C1 segment of cervical spinal cord (tissue), 14 donors: ENCODE results near the gene GALNT15.
A peak's percentile ranks its signal among the peaks of the same experiment; 100 is the strongest.

Source experiments
- DNase-seq, 14 donors: peaks; one replicate each; lab custom pipeline; 2025; lab: John Stamatoyannopoulos, UW

Gene GALNT15

DNA sequence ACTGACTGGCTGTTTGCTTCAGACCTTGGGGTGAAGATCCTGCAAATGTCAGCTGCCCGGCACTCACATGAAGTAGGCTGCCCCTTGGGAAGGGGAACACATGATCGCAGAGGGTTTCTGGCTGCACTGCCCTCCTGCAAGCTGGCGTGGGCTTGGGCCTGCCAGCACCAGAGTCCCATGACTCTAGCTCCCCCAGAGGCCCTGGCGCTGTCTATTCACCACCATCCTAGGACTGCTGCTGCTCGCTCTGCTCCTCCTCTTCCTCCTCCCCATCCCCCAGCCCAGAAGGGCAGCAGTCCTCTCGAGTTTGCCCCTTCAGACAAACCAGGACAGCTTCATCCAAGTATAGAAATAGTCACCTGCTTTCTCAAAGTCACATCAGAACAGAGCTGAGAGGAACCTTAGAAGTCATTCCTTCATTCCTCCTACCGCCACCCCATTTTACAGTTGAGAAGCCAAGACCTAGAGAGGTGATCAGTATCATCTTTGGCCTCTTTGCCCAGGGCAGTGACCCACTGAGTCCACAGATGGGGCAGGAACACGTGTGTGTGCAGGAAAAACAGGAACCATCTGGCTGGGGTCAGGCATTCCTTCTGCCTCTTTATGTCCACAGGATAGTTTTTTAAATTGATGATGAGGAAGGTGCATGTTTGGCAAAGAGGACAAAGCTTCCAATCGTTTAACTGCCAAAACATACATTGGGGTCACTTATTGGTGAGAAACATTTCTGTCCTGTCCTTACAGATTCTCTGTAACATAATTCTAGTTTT lies 77.0 kb downstream of the GALNT15 start:
- no peak for DNase-seq

DNA sequence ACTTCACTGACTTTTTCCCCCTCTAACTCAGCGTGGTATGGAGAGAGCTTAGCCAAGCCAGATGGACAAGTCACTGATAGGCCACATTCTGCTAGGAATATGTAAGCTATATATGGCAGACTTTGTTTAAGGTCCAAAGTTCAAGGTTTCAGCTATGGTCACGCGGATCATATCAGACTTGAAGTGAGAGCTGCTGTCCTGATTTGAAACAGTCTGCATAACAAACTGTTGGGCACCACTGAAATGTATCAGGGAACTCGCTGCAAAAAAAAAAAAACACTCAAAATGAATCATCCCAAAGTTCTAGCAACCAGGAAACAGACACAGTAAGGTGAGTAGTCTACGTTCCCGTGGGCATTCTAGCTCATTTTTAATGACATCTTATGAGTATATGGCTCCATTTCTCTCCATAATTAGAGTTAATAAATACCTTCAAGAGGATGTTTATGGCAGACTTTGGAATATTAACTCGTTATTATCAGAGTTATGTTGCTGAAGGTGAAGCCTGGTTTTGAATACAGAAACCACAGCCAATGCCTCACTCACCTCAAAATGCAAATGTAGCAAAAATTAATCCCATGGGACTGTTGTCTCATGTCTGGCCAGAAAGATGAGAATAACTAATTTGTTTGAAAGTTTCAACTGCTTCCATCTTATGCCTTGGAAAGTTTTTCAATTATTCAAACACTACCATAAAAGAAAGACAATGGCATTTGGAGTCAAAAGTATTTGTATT lies 77.9 kb downstream of the GALNT15 start:
- DNase-seq, result no peak

DNA sequence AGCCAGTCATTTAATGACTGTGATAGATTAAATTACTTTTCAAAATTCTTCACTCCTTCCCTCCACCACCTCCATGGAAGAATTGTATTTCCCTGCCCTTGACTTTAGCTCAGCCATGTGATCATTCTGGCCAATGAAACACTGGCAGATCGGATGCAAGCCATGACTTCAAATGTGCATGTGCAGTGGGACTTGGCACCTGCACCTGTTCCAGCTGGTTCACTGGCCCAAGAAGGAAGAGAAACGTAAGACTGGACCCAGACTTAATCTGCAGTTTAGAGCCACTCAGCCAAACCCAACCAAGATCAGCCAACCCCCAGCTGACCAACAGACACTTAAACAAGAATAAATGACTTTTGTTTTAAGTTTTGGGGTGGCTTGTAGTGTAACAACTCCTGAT lies 78.5 kb downstream of the GALNT15 start:
- DNase-seq, result no peak

DNA sequence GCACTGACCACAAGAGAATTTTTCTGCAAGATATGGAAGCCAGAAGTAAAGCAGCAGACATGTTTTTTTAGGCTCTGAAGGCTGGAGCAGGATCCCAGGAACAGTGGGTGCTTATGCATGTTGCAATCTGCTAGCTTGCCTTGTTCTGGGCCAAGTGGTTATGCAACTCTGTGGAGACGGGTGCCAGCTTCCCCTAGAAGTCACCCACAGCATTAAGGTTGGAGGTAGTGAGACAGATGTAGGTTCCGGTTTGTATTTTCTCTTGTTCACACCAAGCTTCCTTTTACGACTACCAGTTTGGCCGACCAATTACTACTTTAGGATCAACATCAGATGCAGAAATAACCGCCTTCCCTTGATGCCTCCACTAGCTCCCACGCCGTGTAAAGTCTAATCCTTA lies 79.1 kb downstream of the GALNT15 start:
- peak in 3 of 14 donors; percentile 14 to 24 (median 18) for DNase-seq

DNA sequence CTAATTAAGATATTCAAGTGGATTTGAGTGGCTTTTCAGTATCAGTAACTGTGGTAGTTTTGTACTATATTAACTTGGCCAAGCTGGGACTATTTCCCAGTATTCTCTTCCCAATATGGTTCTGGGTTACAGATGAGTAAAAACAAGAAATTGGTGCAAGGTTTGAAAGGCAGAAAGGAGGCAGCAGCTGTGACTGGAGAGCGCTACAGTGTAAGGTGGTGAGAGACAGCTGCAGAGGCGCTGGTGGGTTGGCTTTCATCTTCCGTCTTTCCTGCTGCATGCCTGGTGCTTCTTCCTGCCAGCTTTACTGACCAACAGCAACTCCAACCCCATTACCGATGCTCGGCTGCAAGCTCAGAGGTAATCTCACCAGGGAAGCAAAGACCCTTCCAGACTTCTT lies 80.4 kb downstream of the GALNT15 start:
- DNase-seq, result no peak

DNA sequence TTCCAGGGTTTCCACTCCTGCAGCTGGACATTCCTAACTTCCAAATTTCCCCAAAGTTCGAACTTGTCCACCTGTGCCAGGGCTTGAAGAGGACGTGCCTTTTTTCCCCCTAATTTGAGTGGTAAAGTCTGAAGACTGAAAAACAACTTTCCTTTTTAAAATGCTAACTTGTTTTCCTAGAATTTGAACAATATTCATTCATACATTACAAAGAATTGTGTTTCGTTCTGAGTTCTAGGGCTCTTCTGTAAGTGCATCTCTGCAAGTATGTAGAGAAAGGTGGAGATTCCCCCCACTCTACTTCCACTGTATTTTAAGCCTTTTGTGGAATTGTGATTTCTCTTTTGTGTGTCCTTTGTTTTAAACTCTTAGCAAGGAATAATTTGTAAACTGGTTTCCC lies 80.8 kb downstream of the GALNT15 start:
- DNase-seq, result no peak

DNA sequence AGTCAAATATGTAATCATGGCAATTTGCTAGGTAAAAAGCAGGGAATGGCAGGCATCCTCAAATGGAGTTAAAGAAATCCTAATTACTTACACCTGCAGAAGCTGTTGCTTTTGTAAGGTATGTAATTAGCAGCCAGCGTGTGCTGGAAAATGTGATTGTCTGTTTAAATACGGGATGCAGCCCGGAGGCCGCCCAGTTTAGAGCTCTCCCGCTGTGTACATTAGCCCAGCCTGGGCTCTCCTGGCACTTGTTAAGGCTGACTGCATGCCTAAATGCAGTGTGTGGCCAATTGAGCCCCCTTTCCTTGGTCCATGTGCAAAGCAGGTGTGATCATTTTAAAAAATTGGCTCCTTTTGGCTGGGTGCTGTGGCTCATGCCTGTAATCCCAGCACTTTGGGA lies 81.2 kb downstream of the GALNT15 start:
- no peak for DNase-seq

DNA sequence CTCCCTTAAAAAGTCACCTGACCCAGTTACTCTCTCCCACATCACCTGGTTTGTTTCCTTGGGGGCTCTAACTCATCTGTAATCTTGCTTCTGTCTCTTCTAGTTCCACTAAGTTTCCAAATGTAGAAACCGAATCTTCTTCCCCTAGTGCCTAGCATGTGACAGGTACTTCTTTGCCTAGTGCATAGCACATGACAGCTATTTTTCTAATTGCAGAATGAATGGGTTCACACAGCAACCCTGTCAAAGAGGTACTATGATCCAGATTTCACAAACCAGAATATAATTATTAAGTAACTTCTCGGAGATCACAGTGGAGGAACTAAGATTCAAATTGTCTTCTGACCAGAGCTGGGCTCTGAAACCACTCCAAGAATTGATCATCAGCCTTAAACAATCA lies 82.8 kb downstream of the GALNT15 start:
- no peak for DNase-seq

DNA sequence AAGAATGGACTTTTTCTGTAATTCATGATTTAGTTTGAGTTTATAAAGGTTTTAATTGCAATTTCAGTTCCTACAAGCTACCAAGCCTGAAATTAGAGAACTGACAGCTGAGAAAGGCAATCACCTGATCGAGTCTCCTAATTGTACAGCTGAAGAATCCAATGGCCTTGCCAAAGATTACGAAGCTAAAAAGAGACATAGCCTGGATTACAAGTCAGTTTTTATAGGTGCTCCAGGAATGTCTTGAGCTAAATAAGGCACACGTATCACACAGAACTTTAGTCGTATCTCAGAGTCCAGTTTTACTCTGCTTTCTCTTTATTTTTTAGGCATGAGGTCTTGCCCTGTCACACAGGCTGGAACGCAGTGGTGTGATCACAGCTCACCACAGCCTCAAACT lies 83.7 kb downstream of the GALNT15 start:
- no peak for DNase-seq

DNA sequence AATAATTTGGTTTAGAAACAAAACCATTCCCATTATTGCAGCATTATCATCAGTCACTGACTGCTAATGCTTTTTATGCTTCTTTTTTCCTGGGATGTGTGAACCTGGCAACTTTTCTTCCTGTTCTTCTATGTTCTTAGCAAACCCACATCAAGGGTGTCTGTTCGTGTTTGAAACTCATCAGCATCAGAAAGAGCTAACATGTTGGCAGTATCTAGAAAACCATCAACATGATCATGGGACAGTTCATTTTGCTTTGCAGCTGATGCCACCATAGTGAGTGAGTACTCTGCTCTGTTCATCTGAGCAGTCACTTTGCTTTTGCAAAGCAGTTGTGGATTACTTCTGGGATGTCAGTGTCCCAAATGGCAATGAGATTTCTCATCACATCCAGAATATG lies 84.4 kb downstream of the GALNT15 start:
- DNase-seq, result no peak

DNA sequence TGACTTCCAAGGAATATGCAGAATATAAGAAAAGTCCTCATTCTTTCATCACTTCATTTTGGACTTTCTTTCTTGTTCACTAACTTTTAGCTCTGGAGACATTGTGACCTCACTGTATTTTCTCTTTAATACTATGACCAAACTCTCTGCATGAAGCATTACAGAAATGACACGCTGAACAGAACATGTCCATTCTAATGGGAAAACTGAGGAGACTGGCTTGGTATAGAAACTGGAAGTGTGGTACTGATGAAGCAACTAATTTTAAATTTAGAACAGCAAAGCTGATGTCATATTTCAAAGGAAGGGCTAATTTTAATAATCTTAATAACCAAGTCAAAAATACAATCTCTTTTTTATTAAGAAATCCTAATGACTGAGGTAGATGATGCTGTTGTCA lies 85.6 kb downstream of the GALNT15 start:
- no peak for DNase-seq

DNA sequence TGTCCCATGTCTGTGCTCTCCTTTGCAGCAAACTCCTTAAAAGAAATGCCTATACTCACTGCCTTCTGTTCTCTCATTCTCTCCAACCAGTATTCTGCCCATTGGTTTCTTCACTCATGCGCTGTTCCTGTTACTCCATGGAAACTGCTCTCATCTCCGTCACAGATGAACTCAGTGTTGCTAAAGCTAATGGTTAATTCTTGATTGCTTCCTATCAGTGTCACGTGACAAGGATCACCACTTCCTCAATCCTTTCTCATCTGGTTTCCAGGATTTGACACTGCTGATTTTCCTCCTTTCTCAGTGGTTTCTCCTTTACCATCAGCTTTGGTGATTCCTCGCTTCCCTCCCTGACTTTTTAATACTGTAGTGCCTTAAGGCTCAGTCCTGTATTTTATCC lies 87.7 kb downstream of the GALNT15 start:
- no peak for DNase-seq

DNA sequence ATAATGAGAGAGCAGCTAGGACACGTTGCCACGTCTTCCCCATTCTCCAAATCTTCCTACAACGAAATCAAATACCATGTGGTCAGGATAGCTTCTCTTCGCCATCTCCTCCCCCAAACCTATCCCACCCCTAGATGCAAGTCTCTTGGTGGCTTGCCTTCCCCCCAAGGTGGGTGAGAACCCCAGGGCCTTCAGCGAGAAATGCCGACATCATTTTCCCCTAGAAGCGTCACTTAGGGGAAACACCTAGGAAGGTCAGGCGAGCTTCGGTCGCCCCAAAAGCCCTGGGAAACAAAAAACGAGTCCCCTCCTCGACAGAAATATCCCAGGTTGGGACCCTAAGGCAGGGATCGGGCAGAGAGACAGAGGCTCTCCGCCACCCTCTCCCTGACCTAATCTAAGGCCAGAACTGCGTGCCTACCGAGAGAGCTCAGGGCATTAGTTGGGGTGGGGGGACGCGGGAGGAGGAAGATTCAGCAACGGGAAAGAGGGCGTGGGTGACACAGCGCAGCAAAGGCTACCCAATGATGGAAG lies 89.8 kb downstream of the GALNT15 start:
- DNase-seq, result no peak

DNA sequence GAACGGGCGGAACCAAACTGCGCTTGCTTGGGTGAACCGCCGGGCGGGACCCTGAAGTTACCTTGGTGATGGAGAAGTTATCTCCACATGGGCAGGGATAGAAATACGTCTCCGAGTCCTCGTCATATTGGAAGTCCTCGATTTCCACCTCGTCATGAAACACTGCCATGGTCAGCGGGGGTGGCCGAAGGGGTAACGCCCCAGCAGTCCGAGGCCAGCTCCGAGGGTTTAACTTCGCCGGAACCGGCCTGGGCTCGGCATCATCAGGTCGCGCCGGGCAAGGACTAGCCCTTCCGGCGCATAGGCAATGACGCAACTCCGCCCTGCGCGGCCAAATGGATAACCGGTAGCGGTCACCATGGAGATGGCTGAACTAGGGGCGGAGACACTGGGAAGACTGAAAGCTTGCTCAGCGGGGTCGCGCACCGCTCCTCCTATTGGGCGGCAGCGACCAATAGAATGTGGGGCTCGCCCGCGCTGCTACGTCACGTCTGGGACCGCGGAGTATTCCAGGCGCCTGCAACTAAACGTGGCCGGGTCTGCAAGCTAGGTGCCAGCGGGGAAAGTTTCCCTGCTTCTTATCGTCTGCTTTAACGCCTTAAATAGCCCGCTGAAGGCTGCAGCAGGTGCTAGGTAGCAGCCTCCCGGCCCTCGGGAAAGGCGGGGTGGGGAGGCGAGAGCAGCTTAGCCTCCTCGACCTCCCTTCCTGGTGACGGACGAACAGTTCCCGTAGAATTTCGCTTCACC lies 90.4 kb downstream of the GALNT15 start, which contains the start of the genes DPH3 and OXNAD1:
DPH3 (minus strand) TSS at position 236 of the 747 bp plus-strand sequence; CDS start at position 169, 67 bp downstream.
OXNAD1 (plus strand) TSS at position 505 of the 747 bp plus-strand sequence. CDS start 5,741 bp downstream, outside the sequence.
- peak; percentile 83 to 99 (median 98) for DNase-seq

DNA sequence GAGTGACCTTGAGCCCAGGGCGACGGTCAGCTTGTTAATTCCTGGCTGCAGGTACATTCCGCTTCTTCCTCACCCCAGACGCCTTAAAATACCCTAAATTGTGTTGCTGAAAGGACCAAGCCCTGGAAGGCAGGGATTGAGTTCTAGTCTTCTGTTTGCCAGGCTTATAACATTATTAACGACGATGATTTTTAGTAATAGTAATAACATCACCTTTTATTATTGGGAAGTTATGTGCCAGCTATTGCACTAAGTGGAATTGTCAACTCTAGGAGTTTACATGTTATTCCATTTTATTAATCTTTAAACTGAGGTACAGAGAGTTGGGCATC lies 90.9 kb downstream of the GALNT15 start:
- DNase-seq, result no peak

DNA sequence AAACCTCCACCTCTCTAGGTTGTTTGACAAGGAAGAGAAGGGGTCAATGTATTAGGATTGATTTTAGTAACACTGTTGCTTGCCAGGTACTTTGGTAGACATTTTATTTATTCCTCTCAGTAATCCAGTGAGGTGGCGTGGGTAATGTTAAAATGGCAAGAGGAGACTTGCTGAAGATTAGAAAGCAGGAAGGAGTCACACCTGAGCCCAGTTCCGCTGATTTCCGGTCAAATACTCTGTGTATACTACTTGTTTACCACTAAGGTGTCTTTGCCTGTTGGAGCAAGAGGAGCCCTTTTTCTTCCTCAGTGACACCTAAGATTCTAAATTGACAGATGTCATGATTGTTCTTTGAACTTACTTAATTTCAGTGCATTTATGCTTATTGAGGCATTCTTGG lies 92.2 kb downstream of the GALNT15 start:
- no peak for DNase-seq

DNA sequence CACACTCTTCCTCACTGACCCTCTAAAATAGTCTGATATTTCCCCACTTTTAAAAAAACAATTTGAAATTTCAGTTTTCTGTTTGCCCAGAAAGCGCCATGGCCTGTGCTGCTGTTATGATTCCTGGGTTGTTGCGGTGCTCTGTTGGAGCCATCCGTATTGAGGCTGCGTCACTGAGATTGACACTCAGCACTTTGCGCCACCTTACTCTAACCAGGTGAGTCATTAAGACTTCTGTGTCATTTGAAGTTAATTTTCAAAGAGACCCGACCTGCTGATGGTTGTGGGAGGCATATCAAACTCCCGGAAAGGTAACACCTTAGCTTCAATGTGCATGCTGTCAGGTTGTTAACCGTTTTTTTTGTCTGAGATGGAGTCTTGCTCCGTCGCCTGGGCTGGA lies 96.4 kb downstream of the GALNT15 start:
- DNase-seq, result no peak

DNA sequence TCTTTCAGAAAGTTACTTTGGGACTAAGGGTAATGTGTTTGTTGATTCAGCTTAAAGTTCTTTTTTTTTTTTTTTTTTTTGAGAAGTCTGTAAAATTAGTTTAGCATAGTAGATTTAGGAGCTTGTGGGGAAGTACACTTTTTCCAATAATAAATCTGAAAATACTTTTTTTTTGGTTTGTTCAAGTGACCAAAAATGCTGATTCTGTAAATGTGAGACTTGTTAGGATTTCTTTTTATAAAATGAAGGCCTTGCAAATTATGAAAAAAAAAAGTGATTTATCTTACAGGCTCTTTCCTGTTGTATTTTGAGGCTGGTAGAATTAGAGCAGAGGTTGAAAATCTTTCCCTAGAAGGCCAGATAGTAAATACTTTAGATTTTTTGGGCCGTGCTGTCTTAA lies 98.1 kb downstream of the GALNT15 start:
- DNase-seq, result no peak

DNA sequence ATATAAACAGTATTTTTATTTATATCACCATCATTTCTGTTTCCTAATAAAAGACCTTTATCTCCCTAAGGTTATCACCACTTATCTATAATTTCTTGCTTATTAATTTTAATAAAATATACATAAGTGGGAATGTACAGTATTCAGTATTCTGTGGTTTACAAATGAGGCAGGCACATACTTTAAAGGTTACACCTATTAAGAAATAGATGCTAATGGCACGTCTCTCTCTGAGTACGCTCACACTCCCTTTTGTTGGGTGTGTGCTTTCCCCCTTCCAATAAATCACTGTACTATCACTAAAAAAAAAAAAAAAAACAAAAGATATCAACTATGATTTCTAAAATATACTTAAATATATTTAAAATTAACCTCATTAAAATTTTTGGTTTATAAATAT lies 99.4 kb downstream of the GALNT15 start:
- no peak for DNase-seq

DNA sequence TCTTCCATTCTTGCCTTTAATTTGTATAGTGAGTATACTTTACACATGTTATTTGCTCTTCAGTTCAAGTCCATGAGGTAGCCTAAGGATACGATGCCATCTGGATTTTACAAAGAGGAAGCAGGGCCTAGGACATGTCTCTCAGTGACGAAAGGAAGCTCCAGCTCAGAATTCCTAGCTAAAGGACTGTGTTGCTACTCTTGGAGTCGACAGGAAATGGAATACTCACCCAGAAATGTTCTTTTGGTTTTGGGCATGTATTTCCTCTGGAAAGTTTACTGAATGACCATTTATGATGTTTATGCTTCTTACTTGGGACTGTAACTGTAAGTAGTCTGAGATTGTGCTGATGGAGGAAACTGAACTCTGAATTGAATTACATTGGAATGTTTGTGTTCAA lies 103.0 kb downstream of the GALNT15 start:
- DNase-seq, result no peak

DNA sequence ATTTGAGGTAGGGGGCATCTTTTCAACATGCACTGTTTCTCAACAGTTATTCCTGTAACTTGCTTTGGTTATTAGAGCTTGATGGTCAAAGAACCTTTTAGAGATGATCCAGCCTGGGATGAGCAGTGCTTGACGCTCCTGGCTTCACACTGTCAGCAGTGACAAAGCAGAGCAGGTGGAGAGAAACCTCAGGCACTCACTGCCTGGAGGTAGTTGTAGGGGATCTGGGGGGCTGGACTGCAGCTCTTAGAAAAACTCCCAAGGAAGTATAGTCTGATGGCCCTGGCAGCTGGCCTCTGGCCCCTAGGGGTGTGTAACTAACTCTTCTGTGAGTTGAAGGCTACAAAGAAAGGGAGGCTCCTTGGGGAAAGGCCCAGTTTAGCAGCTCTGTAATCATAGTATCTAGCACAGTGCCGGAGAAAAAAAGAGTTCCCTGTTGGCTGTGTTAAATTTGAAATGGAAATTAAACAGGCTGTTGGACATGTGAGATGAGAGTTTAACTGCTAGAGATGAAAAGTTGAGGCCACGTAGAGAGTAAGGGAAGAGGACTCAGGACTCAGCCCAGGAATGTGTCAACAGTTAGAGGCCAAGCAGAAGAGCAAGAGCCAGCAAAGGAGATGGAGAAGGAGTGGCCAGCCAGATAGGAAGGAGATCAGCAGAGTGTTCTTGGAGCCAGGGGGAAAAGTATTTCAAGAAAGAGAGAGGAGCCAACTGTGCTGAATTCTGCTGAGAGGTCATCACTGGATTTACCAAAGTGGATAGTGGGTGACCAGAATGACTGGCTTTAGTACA lies 104.7 kb downstream of the GALNT15 start:
- no peak for DNase-seq
